Measurements from ENCODE around the gene KIAA0930.

Gene KIAA0930

DNA sequence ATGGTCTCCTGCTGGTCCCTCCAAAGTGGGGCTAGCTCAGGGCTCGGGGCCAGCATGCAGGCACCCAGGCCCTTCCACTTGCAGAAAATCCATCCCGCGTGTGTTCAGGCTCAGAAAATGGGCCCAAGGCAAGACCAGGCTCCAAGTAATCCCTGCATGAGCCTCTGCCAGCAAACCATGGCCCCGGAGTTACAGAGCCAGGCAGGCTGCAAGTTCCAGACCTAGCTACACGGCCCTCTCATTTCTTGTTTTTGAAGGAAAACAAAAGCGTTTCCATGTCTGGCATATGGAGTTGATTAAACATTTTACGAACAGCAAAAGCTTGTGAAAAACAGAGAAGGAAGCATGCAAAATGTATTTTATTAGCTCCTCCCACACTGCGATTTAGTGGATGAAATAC is 29.7 kb downstream of the KIAA0930 start:
- Histone ChIP-seq H3K27ac (ENCODE audit: insufficient read depth in 1 of 2, low read depth in 1 of 2, low read length in 2 of 2, poor library complexity in 1 of 2, severe bottlenecking in 2 of 2) (no peak overlapping the region), H3K27me3 (replicated peaks in 2 of 5; ENCODE audit: control insufficient read depth in 4 of 5, insufficient read depth in 5 of 5, low read length in 4 of 5) (no peaks in the 10 kb centered on the region), H3K4me1 (ENCODE audit: control extremely low read depth in 1 of 4, control insufficient read depth in 4 of 4, insufficient read depth in 4 of 4, low read length in 3 of 4) (peaks cover 0 to 16% (median 7%) of the 10 kb centered on the region in 4 experiments), H3K9me3 (ENCODE audit: control extremely low read depth in 1 of 5, control insufficient read depth in 4 of 5, insufficient read depth in 2 of 5, low read depth in 1 of 5, low read length in 4 of 5) (no peaks in the 10 kb centered on the region), H3K36me3 (ENCODE audit: control insufficient read depth in 4 of 4, insufficient read depth in 4 of 4, low read length in 3 of 4) (peaks cover 5 to 48% (median 28%) of the 10 kb centered on the region in 4 experiments), H3K4me3 (ENCODE audit: control insufficient read depth in 1 of 7, extremely low read depth in 1 of 7, insufficient read depth in 4 of 7, low read depth in 2 of 7, low read length in 6 of 7) (no peak overlapping the region)
- 94% methylated on average over 8 of the region's 8 CpGs for WGBS (ENCODE audit: insufficient coverage)
- ChIA-PET POLR2A (no interaction called here), CTCF (interaction anchor here (3.7 kb wide), 1 partner anchor 9 kb away, joined by 12 read pairs; no protein-coding TSS in a partner anchor)
- no peak for DNase-seq

DNA sequence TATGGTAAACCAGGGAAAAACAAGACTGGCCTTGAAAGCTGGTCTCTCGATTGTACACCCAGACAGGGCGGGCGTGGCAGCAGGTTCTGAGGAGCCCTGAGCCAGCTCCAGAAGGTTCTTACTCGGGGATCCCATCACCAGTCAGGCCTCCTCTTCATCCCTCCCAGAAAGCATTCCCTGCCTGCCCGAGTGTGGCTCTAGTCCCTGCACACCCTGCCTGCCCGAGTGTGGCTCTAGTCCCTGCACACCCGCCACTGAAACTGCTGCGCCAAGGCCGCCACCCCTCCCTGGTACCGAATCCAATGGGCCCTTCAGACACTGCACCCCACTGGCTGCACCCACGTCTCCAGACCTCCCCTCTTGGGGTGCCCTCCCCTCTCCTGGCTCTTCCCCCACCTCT is 30.1 kb downstream of the KIAA0930 start:
- no peak for DNase-seq
- peaks cover 5 to 52% (median 28%) of the 10 kb centered on the region in 4 experiments for H3K36me3 ChIP-seq (ENCODE audit: control insufficient read depth in 4 of 4, insufficient read depth in 4 of 4, low read length in 3 of 4)
- CTCF ChIA-PET: interaction anchor here (3.7 kb wide), 1 partner anchor 10 kb away, joined by 12 read pairs; no protein-coding TSS in a partner anchor
- H3K4me3 ChIP-seq (ENCODE audit: control insufficient read depth in 1 of 7, extremely low read depth in 1 of 7, insufficient read depth in 4 of 7, low read depth in 2 of 7, low read length in 6 of 7): no peak overlapping the region
- POLR2A ChIA-PET: no interaction called here
- no peak overlapping the region for H3K27ac ChIP-seq (ENCODE audit: insufficient read depth in 1 of 2, low read depth in 1 of 2, low read length in 2 of 2, poor library complexity in 1 of 2, severe bottlenecking in 2 of 2)
- H3K9me3 ChIP-seq (ENCODE audit: control extremely low read depth in 1 of 5, control insufficient read depth in 4 of 5, insufficient read depth in 2 of 5, low read depth in 1 of 5, low read length in 4 of 5): no peaks in the 10 kb centered on the region
- no peaks in the 10 kb centered on the region for H3K27me3 ChIP-seq (replicated peaks in 2 of 5; ENCODE audit: control insufficient read depth in 4 of 5, insufficient read depth in 5 of 5, low read length in 4 of 5)
- peaks cover 0 to 16% (median 7%) of the 10 kb centered on the region in 4 experiments for H3K4me1 ChIP-seq (ENCODE audit: control extremely low read depth in 1 of 4, control insufficient read depth in 4 of 4, insufficient read depth in 4 of 4, low read length in 3 of 4)
- 90% methylated on average over 11 of the region's 11 CpGs for WGBS (ENCODE audit: insufficient coverage)

DNA sequence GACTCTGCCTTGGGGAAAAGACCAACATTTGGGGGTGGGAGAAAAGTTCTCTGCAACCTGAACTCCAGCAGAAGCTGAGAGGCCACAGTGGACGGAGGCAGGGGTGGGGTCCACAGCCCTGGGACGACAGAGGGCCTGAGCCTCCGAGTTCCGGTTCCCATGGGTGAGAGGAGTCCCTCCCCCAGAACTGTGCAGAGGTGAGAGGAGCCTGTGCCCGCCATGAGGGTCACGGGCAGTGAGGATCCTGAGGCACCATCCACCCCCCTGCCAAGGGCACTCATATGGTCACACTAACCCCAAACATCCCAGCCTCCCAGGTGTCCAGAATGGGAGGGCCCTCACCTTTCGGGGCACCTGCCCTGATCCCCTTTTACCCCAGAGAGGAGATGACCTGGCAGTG is 30.5 kb downstream of the KIAA0930 start:
- no peak overlapping the region for H3K27ac ChIP-seq (ENCODE audit: insufficient read depth in 1 of 2, low read depth in 1 of 2, low read length in 2 of 2, poor library complexity in 1 of 2, severe bottlenecking in 2 of 2)
- WGBS (ENCODE audit: insufficient coverage): 94% methylated on average over 6 of the region's 7 CpGs
- no peak for DNase-seq
- ChIA-PET POLR2A (no interaction called here), CTCF (interaction anchor here (2.0 to 3.7 kb wide), 2 partner anchors 10 to 23 kb away, joined by 4 to 12 read pairs; no protein-coding TSS in a partner anchor)
- no peaks in the 10 kb centered on the region for H3K9me3 ChIP-seq (ENCODE audit: control extremely low read depth in 1 of 5, control insufficient read depth in 4 of 5, insufficient read depth in 2 of 5, low read depth in 1 of 5, low read length in 4 of 5)
- H3K27me3 ChIP-seq (replicated peaks in 2 of 5; ENCODE audit: control insufficient read depth in 4 of 5, insufficient read depth in 5 of 5, low read length in 4 of 5): no peaks in the 10 kb centered on the region
- H3K4me1 ChIP-seq (ENCODE audit: control extremely low read depth in 1 of 4, control insufficient read depth in 4 of 4, insufficient read depth in 4 of 4, low read length in 3 of 4): peaks cover 0 to 16% (median 7%) of the 10 kb centered on the region in 4 experiments
- peaks cover 5 to 56% (median 32%) of the 10 kb centered on the region in 4 experiments for H3K36me3 ChIP-seq (ENCODE audit: control insufficient read depth in 4 of 4, insufficient read depth in 4 of 4, low read length in 3 of 4)
- H3K4me3 ChIP-seq (ENCODE audit: control insufficient read depth in 1 of 7, extremely low read depth in 1 of 7, insufficient read depth in 4 of 7, low read depth in 2 of 7, low read length in 6 of 7): no peak overlapping the region

DNA sequence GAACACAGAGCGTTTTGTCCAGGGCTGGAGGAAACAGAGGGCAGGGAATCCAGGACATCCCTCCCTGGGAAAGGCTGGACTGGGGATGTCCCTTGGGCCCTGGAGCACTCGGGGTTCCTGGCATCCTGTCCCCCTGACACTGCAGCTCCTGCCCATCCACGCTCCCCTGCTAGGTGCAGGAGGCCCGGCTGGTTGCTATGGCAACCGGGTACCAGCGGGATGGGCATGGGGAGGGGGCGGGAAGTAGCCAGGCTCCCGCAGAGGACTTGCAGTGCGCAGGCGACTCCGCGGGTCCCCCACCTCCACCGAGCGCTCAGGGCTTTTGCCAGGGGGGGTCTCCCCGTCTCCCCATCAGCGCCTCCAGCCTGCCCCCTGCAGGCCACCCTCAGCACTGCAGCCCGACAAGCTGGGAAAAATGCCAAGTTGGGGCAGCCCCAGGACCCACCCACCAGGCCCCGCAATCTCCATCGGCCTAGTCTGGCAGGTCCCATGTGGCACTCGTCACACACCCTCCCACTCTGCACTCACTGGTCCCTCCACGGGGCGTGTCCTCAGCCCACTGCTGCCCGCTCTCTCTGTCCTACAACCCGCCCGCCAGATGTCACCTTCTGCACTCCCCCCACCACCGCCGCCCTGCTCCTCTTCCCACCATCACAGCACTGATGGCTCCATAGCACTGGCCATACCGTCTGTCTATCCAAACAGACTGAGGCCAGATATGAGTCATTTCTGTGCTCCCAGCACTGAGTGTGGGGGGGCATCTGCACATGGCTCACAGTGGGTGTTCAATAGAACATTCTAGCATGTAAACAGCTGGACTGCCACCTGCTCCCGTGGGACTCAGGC is 31.5 kb downstream of the KIAA0930 start:
- H3K27me3 ChIP-seq (replicated peaks in 2 of 5; ENCODE audit: control insufficient read depth in 4 of 5, insufficient read depth in 5 of 5, low read length in 4 of 5): no peaks in the 10 kb centered on the region
- peaks cover 5 to 65% (median 38%) of the 10 kb centered on the region in 4 experiments for H3K36me3 ChIP-seq (ENCODE audit: control insufficient read depth in 4 of 4, insufficient read depth in 4 of 4, low read length in 3 of 4)
- 96% methylated on average over 22 of the region's 29 CpGs for WGBS (ENCODE audit: insufficient coverage)
- H3K27ac ChIP-seq (ENCODE audit: insufficient read depth in 1 of 2, low read depth in 1 of 2, low read length in 2 of 2, poor library complexity in 1 of 2, severe bottlenecking in 2 of 2): no peak overlapping the region
- POLR2A ChIA-PET: no interaction called here
- peak in 2 of 3 donors; percentile 14 to 26 for DNase-seq
- no peaks in the 10 kb centered on the region for H3K9me3 ChIP-seq (ENCODE audit: control extremely low read depth in 1 of 5, control insufficient read depth in 4 of 5, insufficient read depth in 2 of 5, low read depth in 1 of 5, low read length in 4 of 5)
- peaks cover 0 to 13% (median 7%) of the 10 kb centered on the region in 4 experiments for H3K4me1 ChIP-seq (ENCODE audit: control extremely low read depth in 1 of 4, control insufficient read depth in 4 of 4, insufficient read depth in 4 of 4, low read length in 3 of 4)
- CTCF ChIA-PET: interaction anchor here (0.9 to 3.7 kb wide), 8 partner anchors 8 to 106 kb away, joined by 3 to 12 read pairs (median 4); no protein-coding TSS in a partner anchor
- H3K4me3 ChIP-seq (ENCODE audit: control insufficient read depth in 1 of 7, extremely low read depth in 1 of 7, insufficient read depth in 4 of 7, low read depth in 2 of 7, low read length in 6 of 7): no peak overlapping the region

DNA sequence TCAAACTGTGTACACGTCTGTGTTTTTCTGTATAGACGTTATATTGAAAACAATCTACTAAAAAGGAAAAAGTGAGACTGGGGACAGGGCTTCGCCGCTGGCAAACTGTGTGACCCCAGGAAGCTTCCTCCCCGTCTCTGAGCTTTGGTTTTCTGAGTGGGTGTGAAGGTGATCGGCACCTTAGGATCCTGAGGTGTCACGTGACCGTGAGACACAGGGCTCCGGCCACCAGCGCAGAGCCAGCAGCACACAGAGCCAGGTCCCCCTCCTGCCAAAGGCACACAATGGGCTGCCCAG is 32.0 kb downstream of the KIAA0930 start:
- 98% methylated on average over 10 of the region's 10 CpGs for WGBS (ENCODE audit: insufficient coverage)

DNA sequence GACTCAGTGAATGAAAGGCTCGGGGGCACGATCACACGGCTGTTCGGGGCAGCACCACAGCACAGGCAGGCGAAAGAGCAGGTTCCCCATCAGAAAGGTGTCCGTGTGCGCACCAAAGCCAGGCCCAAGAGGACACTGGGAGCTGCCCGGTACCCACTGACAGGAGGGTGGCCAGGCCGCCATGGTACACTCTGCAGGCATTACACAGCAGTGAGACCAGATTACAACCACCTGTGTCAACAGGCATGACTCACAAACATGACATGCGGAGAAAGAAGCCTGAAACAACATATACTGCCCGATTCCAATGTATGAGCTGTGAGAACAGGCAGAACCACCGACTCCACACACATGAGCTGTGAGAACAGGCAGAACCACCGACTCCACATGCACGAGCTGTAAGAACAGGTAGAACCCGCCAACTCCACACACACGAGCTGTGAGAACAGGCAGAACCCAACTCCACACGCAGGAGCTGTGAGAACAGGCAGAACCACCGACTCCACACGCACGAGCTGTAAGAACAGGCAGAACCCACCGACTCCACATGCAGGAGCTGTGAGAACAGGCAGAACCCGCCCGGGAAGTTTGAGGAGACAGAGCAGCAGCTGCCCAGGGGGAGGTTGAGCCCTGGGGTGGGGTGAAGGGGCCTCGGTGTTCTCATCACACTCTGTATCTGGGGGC is 32.6 kb downstream of the KIAA0930 start:
- H3K36me3 ChIP-seq (ENCODE audit: control insufficient read depth in 4 of 4, insufficient read depth in 4 of 4, low read length in 3 of 4): peaks cover 5 to 73% (median 43%) of the 10 kb centered on the region in 4 experiments
- H3K4me3 ChIP-seq (ENCODE audit: control insufficient read depth in 1 of 7, extremely low read depth in 1 of 7, insufficient read depth in 4 of 7, low read depth in 2 of 7, low read length in 6 of 7): no peak overlapping the region
- POLR2A ChIA-PET: no interaction called here
- CTCF ChIA-PET: interaction anchor here (0.6 to 3.7 kb wide), 10 partner anchors 9 to 105 kb away, joined by 3 to 12 read pairs (median 4); no protein-coding TSS in a partner anchor
- 83% methylated on average over 19 of the region's 24 CpGs for WGBS (ENCODE audit: insufficient coverage)
- H3K4me1 ChIP-seq (ENCODE audit: control extremely low read depth in 1 of 4, control insufficient read depth in 4 of 4, insufficient read depth in 4 of 4, low read length in 3 of 4): peaks cover 0 to 2% (median under 1%) of the 10 kb centered on the region in 4 experiments
- H3K27me3 ChIP-seq (replicated peaks in 2 of 5; ENCODE audit: control insufficient read depth in 4 of 5, insufficient read depth in 5 of 5, low read length in 4 of 5): no peaks in the 10 kb centered on the region
- no peak overlapping the region for H3K27ac ChIP-seq (ENCODE audit: insufficient read depth in 1 of 2, low read depth in 1 of 2, low read length in 2 of 2, poor library complexity in 1 of 2, severe bottlenecking in 2 of 2)
- no peaks in the 10 kb centered on the region for H3K9me3 ChIP-seq (ENCODE audit: control extremely low read depth in 1 of 5, control insufficient read depth in 4 of 5, insufficient read depth in 2 of 5, low read depth in 1 of 5, low read length in 4 of 5)
- no peak for DNase-seq

More for the DNA sequence above, 32.0 kb downstream of the KIAA0930 start:
- H3K36me3 ChIP-seq (ENCODE audit: control insufficient read depth in 4 of 4, insufficient read depth in 4 of 4, low read length in 3 of 4): peaks cover 5 to 71% (median 40%) of the 10 kb centered on the region in 4 experiments
- no peak overlapping the region for H3K27ac ChIP-seq (ENCODE audit: insufficient read depth in 1 of 2, low read depth in 1 of 2, low read length in 2 of 2, poor library complexity in 1 of 2, severe bottlenecking in 2 of 2)
- no peaks in the 10 kb centered on the region for H3K27me3 ChIP-seq (replicated peaks in 2 of 5; ENCODE audit: control insufficient read depth in 4 of 5, insufficient read depth in 5 of 5, low read length in 4 of 5)
- peaks cover 0 to 7% (median 5%) of the 10 kb centered on the region in 4 experiments for H3K4me1 ChIP-seq (ENCODE audit: control extremely low read depth in 1 of 4, control insufficient read depth in 4 of 4, insufficient read depth in 4 of 4, low read length in 3 of 4)
- DNase-seq: no peak
- H3K9me3 ChIP-seq (ENCODE audit: control extremely low read depth in 1 of 5, control insufficient read depth in 4 of 5, insufficient read depth in 2 of 5, low read depth in 1 of 5, low read length in 4 of 5): no peaks in the 10 kb centered on the region
- H3K4me3 ChIP-seq (ENCODE audit: control insufficient read depth in 1 of 7, extremely low read depth in 1 of 7, insufficient read depth in 4 of 7, low read depth in 2 of 7, low read length in 6 of 7): no peak overlapping the region
- ChIA-PET CTCF (interaction anchor here (0.6 to 3.7 kb wide), 10 partner anchors 8 to 106 kb away, joined by 3 to 12 read pairs (median 4); no protein-coding TSS in a partner anchor), POLR2A (no interaction called here)

Measured in common myeloid progenitor, CD34-positive (primary cell).